Esophagus squamous epithelium (tissue), 5 donors: ENCODE data around the gene VBP1. TPM values are rescaled to one million over a fixed set of nuclear protein-coding genes. Genes with fewer than 3 reads are reported as not detected.

Experiments
- DNase-seq: peaks from one replicate; lab custom pipeline; 2025; lab: John Stamatoyannopoulos, UW
- H3K27ac ChIP-seq, 4 donors: fragments of 200-600 bp; sonication (generic); one replicate each; pipeline ENCODE4 v1.5.1; 2016 to 2019; ENCODE audit warnings: mild to moderate bottlenecking in 1 of 4
- H3K27me3 ChIP-seq, 4 donors: fragments of 200-600 bp; sonication (generic); 1 replicate in 3 of 4; 2 replicates in 1 of 4; pipeline versions ENCODE4 v1.5.1 to v1.6.0; 2017 to 2021; ENCODE audit warnings: antibody characterized with exemption in 1 of 4
- H3K36me3 ChIP-seq, 3 donors: fragments of 200-600 bp; sonication (generic); one replicate each; pipeline ENCODE4 v1.5.1; 2016 to 2019
- H3K4me1 ChIP-seq, 3 donors: fragments of 200-600 bp; sonication (generic); one replicate each; pipeline ENCODE4 v1.5.1; 2017 to 2019
- H3K4me3 ChIP-seq, 4 donors: fragments of 200-600 bp; sonication (generic); 1 replicate in 3 of 4; 2 replicates in 1 of 4; pipeline ENCODE4 v1.5.1; 2016 to 2019; ENCODE audit warnings: mild to moderate bottlenecking in 2 of 4, moderate library complexity in 1 of 4
- H3K9me3 ChIP-seq, 3 donors: fragments of 200-600 bp; sonication (generic); one replicate each; pipeline ENCODE4 v1.5.1; 2016 to 2019
- POLR2A ChIP-seq, 4 donors: fragments of 450-650 bp; IDR thresholded peaks; one replicate each; pipeline ENCODE4 v1.6.1; 2017; ENCODE audit warnings: antibody characterized with exemption in 4 of 4, mild to moderate bottlenecking in 4 of 4, moderate library complexity in 3 of 4
- WGBS, 2 donors: methylation state at CpG; one replicate each; pipeline ENCODE4 v1.1.5; 2018; 5-methylcytosine and 5-hydroxymethylcytosine counted together
- intact Hi-C: fragments of 100-400 bp; cut with DNase I; formaldehyde crosslinking; loops from one replicate; pipeline ENCODE4 v1.15.0; 2022
- total RNA-seq, 4 donors: library from RNA; depleted of rRNA; stranded (reverse); fragments of >200 nt; gene quantifications; one replicate each; pipeline ENCODE4 v1.1.0, GENCODE V29; 2016
- TF ChIP-seq, protein P1 (sequence below), 6 experiments: fragments of 450-650 bp in 4 of 6; fragments of 200-600 bp in 2 of 6; sonication (generic) in 2 of 6; IDR thresholded peaks; one replicate each; pipeline ENCODE4 v1.5.1; 2016 to 2019; ENCODE audit warnings: antibody characterized with exemption in 6 of 6, mild to moderate bottlenecking in 4 of 6, moderate library complexity in 4 of 6
- donor health status: DM: yes; HTN: yes; CAD: no.

VBP1 gene, protein sequence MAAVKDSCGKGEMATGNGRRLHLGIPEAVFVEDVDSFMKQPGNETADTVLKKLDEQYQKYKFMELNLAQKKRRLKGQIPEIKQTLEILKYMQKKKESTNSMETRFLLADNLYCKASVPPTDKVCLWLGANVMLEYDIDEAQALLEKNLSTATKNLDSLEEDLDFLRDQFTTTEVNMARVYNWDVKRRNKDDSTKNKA
- 10 to 100 TPM; 18.8 to 45.5 (median 32.9) TPM for total RNA-seq

DNA sequence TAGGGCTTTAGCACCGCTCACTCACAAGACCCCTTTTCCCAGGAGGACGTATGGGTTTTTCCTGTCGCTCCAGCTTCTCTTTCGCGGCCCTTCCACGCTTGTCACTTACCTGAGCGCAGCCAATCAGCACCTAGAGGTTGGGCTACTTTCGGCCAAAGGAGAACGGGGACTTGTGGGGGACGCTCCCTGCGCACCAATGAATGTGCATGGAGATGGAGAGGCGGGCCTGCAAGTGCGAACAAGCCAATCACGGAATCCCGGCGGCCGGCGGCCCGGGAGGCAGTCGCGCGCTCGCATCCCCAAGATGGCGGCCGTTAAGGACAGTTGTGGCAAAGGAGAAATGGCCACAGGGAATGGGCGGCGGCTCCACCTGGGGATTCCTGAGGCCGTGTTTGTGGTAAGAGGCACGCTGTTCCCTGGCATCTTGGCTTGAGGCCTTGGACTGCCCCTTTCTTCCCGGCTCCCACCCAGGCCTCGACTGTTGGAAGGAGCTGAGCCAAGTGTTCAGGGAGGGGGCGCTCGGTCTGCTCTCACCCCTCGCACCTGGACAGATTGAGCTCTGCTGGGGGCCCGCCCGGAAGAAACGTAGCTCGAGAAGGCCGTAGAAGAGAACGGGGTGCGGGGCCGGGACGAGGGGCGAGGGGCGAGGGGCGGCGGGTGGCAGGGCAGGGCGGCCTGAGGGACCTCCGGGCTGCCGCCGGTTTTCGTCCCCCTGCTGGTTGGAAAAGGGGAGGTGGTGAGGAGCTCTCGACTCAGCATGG, at the start of gene VBP1:
TSS of gene VBP1 (plus strand) at position 282 of the 761 bp plus-strand sequence. CDS start at position 305, 23 bp downstream.
- Histone ChIP-seq H3K4me3 (peak within 1 kb of the TSS; percentile 65 to 77 (median 70)), H3K4me1 (peaks cover 0 to 25% (median 4%) of the 10 kb centered on the region in 3 donors), H3K9me3 (no peaks in the 10 kb centered on the region), H3K36me3 (peaks cover 0 to 12% (median 0%) of the 10 kb centered on the region in 3 donors), H3K27me3 (no peaks in the 10 kb centered on the region), H3K27ac (peak within 1 kb of the TSS; percentile 89 to 93 (median 90))
- TF ChIP-seq, protein P1, sequence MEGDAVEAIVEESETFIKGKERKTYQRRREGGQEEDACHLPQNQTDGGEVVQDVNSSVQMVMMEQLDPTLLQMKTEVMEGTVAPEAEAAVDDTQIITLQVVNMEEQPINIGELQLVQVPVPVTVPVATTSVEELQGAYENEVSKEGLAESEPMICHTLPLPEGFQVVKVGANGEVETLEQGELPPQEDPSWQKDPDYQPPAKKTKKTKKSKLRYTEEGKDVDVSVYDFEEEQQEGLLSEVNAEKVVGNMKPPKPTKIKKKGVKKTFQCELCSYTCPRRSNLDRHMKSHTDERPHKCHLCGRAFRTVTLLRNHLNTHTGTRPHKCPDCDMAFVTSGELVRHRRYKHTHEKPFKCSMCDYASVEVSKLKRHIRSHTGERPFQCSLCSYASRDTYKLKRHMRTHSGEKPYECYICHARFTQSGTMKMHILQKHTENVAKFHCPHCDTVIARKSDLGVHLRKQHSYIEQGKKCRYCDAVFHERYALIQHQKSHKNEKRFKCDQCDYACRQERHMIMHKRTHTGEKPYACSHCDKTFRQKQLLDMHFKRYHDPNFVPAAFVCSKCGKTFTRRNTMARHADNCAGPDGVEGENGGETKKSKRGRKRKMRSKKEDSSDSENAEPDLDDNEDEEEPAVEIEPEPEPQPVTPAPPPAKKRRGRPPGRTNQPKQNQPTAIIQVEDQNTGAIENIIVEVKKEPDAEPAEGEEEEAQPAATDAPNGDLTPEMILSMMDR (IDR thresholded peaks at IDR 0.05): peak in 2 of 6 experiments; percentile 34 to 42
- TF ChIP-seq POLR2A (IDR thresholded peaks at IDR 0.05): peak in 1 of 4 donors; percentile 33
- 0 to 31% methylated on average over 1 to 11 of the region's 53 CpGs for WGBS, 2 donors
- DNase-seq: peak; percentile 56
- intact Hi-C loops: no loop called here

DNA sequence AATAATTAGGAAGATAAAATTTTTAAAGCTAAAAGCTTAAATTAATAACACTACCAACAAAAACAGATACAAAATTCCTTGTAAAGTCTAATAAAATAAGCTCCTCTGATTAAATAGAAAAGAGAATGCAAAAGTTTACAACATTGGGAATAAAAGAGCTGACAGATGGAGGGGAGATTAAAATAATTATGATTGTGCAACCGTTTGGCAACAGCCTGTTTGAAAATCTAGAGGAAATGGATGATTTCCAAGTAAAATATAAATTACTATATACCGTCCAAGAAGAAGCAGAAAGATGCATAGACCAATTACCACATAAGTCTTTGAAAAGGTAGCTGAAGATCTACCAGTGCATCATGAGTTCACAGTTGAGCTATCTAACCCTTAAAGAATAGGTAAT, 46.4 kb upstream of the VBP1 start:
- WGBS, 2 donors: 0 to 12% methylated on average over 2 of the region's 2 CpGs
- no peak for DNase-seq

DNA sequence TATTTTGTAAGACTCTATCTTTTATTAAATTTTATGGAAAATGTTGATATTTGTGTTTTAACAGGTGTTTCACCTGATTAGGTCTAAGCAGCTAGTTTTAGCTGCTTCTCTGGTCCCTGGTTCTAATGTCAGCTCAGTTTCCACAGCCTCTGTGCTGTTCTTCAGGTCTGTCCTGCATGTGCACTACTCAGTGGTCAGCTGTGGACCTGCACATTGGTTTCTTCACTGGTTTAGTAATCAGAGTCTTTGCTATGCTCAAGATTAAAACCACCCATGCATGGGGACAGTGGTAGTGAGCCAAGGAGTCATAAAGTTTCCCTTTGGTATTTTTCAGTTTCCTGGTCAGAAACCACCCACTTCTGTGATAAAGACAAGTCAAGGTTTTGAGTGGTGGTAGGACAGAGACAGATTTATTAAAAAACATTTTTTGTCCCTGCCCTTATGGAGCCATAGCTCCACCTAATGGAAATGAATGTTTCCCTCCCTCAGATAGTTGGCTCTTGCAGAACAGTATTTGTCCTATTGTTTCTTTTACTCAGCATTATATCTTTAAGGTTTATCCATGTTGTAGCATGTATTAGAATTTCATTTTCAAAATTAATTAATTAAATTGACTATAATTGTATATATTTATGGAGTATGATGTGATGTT, 36.8 kb upstream of the VBP1 start:
- Histone ChIP-seq H3K27ac (no peak overlapping the region), H3K36me3 (no peaks in the 10 kb centered on the region), H3K4me3 (no peak overlapping the region), H3K9me3 (no peaks in the 10 kb centered on the region), H3K4me1 (no peaks in the 10 kb centered on the region), H3K27me3 (no peaks in the 10 kb centered on the region)
- intact Hi-C loops: no loop called here
- DNase-seq: no peak
- TF ChIP-seq, protein P1 (IDR thresholded peaks at IDR 0.05): no peak
- TF ChIP-seq POLR2A (IDR thresholded peaks at IDR 0.05): no peak

More for the DNA sequence above, 46.4 kb upstream of the VBP1 start:
- TF ChIP-seq POLR2A (IDR thresholded peaks at IDR 0.05): no peak
- TF ChIP-seq, protein P1 (IDR thresholded peaks at IDR 0.05): no peak
- Histone ChIP-seq H3K27ac (no peak overlapping the region), H3K27me3 (no peaks in the 10 kb centered on the region), H3K4me3 (no peak overlapping the region), H3K36me3 (no peaks in the 10 kb centered on the region), H3K4me1 (no peaks in the 10 kb centered on the region), H3K9me3 (no peaks in the 10 kb centered on the region)
- intact Hi-C loops: no loop called here

DNA sequence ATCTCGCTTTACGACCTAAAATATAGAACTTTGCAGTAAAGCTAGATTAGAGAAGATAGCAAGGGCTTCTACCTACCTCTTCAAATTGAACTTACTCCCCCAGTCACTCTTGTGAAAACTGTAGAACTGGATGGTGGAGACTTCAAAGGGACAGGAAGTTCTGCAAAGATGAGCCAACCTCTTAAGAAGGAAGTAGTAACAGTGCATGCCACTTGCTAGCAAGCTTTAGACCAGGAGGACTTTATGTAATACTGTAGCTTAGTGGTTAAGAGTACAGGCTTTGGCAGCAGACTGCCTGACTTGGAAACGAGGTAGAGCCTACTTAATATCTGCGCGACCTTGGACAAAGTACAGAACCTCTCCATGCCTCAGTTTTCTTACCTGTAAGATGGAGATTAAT, 27.5 kb upstream of the VBP1 start:
- no peaks in the 10 kb centered on the region for H3K36me3 ChIP-seq
- intact Hi-C loops: no loop called here
- WGBS, 2 donors: 49 to 69% methylated on average over 5 of the region's 5 CpGs
- no peak overlapping the region for H3K27ac ChIP-seq
- H3K9me3 ChIP-seq: no peaks in the 10 kb centered on the region
- no peak for DNase-seq
- no peaks in the 10 kb centered on the region for H3K27me3 ChIP-seq
- no peak overlapping the region for H3K4me3 ChIP-seq
- TF ChIP-seq POLR2A (IDR thresholded peaks at IDR 0.05): no peak
- TF ChIP-seq, protein P1 (IDR thresholded peaks at IDR 0.05): no peak
- no peaks in the 10 kb centered on the region for H3K4me1 ChIP-seq

DNA sequence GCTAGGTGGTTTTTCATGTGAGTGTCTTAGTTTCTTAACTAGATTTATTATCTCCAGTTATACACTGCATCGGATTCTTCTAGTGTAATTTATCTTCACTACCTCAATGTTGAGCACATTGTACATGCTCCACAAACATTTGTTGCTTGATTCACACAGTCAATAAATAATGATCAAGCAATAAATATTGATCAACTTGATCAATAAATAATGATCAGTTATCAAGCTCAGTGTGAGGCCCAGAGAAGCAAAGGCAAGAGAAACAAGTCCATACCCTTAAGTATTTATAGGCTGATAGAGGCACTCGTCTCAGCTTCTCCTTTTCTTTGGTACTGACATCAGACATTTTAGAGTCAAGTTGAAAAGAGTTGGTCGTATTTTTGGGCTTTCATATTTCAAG, 5.1 kb upstream of the VBP1 start:
- no peak for TF ChIP-seq POLR2A (IDR thresholded peaks at IDR 0.05)
- TF ChIP-seq, protein P1 (IDR thresholded peaks at IDR 0.05): no peak
- no peak for DNase-seq
- WGBS, 2 donors: 64 to 82% methylated on average over 3 of the region's 3 CpGs
- H3K27ac ChIP-seq: no peak overlapping the region
- intact Hi-C loops: no loop called here
- H3K9me3 ChIP-seq: no peaks in the 10 kb centered on the region
- peaks cover 0 to 6% (median 4%) of the 10 kb centered on the region in 3 donors for H3K4me1 ChIP-seq
- H3K36me3 ChIP-seq: no peaks in the 10 kb centered on the region
- no peak overlapping the region for H3K4me3 ChIP-seq
- no peaks in the 10 kb centered on the region for H3K27me3 ChIP-seq
